Stimulated activated CD4-positive, alpha-beta T cell treated with anti-CD3 and anti-CD28 coated beads, Interleukin-1b, Interleukin-23, amount 100 ng/mL, for 24 hours (primary cell): ENCODE data around the gene PCDHGB7.
"Not testable (repeated sequence)": the region's sequence is repeated elsewhere in the genome, so short reads cannot be mapped to it uniquely, and the experiment has no call there.

Experiments
- DNase-seq, 4 experiments: peaks; one replicate each; pipeline ENCODE4 v3.0.0-alpha.2; 2020; ENCODE audit warnings: low read depth in 4 of 4, low spot score in 1 of 4

The PCDHGB7 gene

GRCh38 chr5:141422742-141423291, 5.3 kb downstream of the PCDHGB7 start:
- DNase-seq, result no peak

GRCh38 chr5:141427783-141428426, 10.4 kb downstream of the PCDHGB7 start:
- no peak for DNase-seq

DNA sequence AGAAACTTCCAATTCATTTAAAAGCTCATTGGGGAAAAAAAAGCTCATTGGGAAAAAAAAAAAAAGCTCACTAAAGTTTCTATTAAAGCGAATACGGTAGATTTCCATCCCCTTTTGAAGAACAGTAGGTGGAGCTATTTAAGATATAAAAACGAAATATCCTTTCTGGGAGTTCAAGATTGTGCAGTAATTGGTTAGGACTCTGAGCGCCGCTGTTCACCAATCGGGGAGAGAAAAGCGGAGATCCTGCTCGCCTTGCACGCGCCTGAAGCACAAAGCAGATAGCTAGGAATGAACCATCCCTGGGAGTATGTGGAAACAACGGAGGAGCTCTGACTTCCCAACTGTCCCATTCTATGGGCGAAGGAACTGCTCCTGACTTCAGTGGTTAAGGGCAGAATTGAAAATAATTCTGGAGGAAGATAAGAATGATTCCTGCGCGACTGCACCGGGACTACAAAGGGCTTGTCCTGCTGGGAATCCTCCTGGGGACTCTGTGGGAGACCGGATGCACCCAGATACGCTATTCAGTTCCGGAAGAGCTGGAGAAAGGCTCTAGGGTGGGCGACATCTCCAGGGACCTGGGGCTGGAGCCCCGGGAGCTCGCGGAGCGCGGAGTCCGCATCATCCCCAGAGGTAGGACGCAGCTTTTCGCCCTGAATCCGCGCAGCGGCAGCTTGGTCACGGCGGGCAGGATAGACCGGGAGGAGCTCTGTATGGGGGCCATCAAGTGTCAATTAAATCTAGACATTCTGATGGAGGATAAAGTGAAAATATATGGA, 13.0 kb downstream of the PCDHGB7 start, which contains the start of gene PCDHGA12:
Gene PCDHGA12, plus strand, starts transcription at position 176 of the 782 bp plus-strand sequence. Its CDS starts 253 bp downstream, at position 429.
- DNase-seq, result no peak

GRCh38 chr5:141431286-141431685, 13.8 kb downstream of the PCDHGB7 start:
- no peak for DNase-seq

GRCh38 chr5:141432308-141432707, 14.8 kb downstream of the PCDHGB7 start:
- DNase-seq, result not testable (repeated sequence)

GRCh38 chr5:141432726-141433125, 15.2 kb downstream of the PCDHGB7 start:
- not testable (repeated sequence) for DNase-seq

- DNase-seq, result no peak
These were observed 16.5 kb downstream of the PCDHGB7 start for GRCh38 chr5:141434006-141434405.

- DNase-seq, result no peak
These were observed 19.7 kb downstream of the PCDHGB7 start for GRCh38 chr5:141437221-141437620.

GRCh38 chr5:141439411-141440141, 22.1 kb downstream of the PCDHGB7 start:
- DNase-seq, result no peak

DNA sequence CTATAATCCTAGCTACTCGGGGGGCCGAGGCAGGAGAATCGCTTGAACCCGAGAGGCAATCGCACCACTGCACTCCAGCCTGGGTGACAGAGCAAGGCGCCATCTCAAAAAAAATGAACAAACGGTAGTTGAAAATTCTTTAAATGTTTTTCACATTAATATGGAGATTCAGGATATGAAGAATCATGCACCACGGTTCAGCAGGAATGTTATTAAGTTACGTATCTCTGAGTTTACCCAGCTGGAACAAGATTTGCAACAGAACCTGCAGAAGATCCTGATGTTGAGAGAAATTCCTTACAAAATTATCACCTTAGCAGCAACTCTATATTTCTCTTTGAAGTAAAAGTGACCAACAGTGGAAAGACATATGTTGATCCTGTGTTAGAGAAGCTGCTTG, 22.9 kb downstream of the PCDHGB7 start:
- no peak for DNase-seq

DNA sequence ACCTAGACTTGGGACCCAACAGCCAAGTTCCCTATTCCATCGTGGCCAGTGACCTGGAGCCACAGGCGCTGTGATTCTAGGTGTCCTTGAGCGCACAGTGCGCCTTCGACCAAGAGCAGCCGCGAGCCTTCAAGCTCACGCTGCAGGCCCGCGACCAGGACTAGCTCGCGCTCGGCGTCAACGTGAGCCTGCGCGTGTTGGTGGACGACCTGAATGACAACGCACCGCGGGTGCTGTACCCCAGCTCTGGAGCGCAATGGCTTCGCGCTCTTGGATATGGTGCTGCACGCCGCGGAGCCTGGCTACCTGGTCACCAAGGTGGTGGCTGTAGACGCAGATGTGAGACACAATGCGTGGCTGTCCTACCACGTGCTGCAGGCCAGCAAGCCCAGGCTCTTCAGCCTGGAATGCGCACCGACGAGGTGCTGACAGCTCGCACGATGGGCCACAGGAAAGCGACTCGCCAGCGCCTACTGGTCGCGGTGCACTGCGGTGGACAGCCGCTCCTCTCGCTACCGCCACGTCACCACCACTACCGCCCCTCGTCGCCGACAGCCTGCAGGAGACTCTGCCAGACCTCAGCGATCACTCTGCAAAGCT, 24.2 kb downstream of the PCDHGB7 start:
- DNase-seq, result no peak

GRCh38 chr5:141465351-141465750, 47.9 kb downstream of the PCDHGB7 start:
- no peak for DNase-seq
